H1 (cell line): ENCODE results near the gene GLI1. TPM values are rescaled to one million over a fixed set of nuclear protein-coding genes. Genes with fewer than 3 reads are reported as not detected.

Experiments
- CTBP2 ChIP-seq: IDR thresholded peaks from 2 replicates; pipeline ENCODE4 v1.7.0; 2011; ENCODE audit warnings: borderline replicate concordance, mild to moderate bottlenecking, moderate library complexity, mixed read lengths, low read length; ENCODE audit not compliant: insufficient read depth, insufficient read length
- polyA plus RNA-seq, 7 experiments: library from polyadenylated mRNA; depleted of rRNA in 3 of 7; stranded (reverse) in 5 of 7; unstranded in 2 of 7; fragments of >200 nt in 5 of 7; fragments of 200-250 nt in 2 of 7; gene quantifications; 1 replicate in 5 of 7; 2 replicates in 1 of 7; 4 replicates in 1 of 7; pipeline versions ENCODE4 v1.2.1 to v1.2.3, GENCODE V29; 2011 to 2013; ENCODE audit warnings: missing spikeins in 2 of 7, mixed read lengths in 2 of 7
- total RNA-seq: library from RNA; stranded (reverse); fragmentation: NEBNext Ultra II Directional; extraction: Animal tissue kit (Norgen Biotek cat#: 25700); gene quantifications from 2 replicates; pipeline ENCODE4 v1.2.1, GENCODE V29; 2021

GLI1 gene
- total and polyA plus RNA-seq, 2 of the 8 experiments (the other 6 are each of a cell fraction or from before 2014, with no cell fraction given), result 23.5 to 25.3 TPM

DNA sequence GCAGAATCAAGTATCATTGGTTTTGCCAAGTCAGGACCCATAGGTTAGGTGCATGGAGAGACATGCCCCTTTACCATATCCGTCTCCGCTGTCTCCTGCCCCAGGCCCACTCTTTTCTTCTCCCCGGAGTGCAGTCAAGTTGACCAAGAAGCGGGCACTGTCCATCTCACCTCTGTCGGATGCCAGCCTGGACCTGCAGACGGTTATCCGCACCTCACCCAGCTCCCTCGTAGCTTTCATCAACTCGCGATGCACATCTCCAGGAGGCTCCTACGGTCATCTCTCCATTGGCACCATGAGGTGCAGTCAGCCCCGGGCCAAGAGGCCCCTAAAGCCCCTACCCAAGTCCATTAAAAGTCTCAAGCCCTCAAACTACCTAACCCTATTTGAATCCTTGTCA, 5.0 kb downstream of the GLI1 start (continued):
- no peak for TF ChIP-seq CTBP2
- TF ChIP-seq, all 59 proteins: peak for 0
